ENCODE measurements around the gene RFX4.

The RFX4 gene

DNA sequence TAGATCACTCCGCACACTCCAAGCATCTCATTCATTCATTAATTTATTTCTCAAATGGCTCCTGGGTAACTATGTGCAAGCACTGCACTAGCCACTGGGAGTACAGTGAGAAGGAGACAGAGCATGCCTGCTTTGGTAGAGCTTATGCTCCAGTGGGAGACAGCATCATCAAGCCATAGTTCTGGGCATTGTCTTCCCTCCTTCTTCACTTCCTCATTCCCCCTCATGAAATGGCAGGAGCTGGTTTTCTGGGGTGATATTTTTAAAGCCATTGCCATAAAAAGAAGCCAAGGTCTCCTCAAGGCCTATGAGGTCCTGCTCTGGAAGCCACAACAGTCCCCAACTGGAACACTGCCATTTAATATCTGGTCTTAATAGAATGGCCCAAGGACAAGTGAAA is 171.5 kb downstream of the RFX4 start:
- TF ChIP-seq, protein P1, sequence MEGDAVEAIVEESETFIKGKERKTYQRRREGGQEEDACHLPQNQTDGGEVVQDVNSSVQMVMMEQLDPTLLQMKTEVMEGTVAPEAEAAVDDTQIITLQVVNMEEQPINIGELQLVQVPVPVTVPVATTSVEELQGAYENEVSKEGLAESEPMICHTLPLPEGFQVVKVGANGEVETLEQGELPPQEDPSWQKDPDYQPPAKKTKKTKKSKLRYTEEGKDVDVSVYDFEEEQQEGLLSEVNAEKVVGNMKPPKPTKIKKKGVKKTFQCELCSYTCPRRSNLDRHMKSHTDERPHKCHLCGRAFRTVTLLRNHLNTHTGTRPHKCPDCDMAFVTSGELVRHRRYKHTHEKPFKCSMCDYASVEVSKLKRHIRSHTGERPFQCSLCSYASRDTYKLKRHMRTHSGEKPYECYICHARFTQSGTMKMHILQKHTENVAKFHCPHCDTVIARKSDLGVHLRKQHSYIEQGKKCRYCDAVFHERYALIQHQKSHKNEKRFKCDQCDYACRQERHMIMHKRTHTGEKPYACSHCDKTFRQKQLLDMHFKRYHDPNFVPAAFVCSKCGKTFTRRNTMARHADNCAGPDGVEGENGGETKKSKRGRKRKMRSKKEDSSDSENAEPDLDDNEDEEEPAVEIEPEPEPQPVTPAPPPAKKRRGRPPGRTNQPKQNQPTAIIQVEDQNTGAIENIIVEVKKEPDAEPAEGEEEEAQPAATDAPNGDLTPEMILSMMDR (IDR thresholded peaks at IDR 0.05; ENCODE audit: low read length, missing control alignments): no peak
- DNase-seq (ENCODE audit: low read depth): no peak
- no peak overlapping the region for H3K4me3 ChIP-seq (replicated peaks; ENCODE audit: low read depth, low read length)

DNA sequence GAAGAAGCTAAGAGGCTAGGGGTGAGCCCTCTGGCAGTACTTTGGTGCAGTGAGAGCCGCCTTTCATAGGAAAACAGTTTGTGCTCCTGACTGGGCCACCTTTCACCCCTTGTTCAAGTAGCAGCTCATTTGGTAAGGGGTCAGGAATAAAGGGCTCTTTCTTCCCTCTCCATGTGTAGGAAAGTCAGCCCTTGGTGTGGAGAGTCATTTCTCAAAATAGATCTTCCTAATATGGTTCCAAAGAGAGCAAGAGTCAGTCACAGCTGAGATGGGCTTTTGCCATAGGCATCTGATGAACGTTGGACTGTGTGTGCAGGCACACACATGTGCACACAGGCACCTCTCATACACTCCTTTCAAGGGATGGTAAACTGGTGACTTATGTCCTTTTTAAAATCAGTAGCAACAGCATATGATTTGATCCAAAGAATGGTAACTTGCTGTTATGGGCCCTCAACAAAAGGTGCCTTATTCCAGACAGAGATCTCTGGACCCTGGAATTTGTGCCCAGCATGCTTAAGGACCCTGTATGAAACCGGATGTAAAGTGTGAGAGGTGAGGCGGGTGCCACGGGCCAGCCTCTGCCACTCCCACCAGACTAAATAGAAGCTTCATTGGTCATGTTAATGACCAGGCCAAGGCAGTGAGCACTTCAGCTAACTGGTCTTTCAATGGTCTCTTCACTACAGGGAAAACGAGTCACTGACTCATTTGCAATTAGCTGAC is 175.0 kb downstream of the RFX4 start:
- no peak overlapping the region for H3K4me3 ChIP-seq (replicated peaks; ENCODE audit: low read depth, low read length)
- TF ChIP-seq, protein P1 (IDR thresholded peaks at IDR 0.05; ENCODE audit: low read length, missing control alignments): no peak
- DNase-seq (ENCODE audit: low read depth): no peak

DNA sequence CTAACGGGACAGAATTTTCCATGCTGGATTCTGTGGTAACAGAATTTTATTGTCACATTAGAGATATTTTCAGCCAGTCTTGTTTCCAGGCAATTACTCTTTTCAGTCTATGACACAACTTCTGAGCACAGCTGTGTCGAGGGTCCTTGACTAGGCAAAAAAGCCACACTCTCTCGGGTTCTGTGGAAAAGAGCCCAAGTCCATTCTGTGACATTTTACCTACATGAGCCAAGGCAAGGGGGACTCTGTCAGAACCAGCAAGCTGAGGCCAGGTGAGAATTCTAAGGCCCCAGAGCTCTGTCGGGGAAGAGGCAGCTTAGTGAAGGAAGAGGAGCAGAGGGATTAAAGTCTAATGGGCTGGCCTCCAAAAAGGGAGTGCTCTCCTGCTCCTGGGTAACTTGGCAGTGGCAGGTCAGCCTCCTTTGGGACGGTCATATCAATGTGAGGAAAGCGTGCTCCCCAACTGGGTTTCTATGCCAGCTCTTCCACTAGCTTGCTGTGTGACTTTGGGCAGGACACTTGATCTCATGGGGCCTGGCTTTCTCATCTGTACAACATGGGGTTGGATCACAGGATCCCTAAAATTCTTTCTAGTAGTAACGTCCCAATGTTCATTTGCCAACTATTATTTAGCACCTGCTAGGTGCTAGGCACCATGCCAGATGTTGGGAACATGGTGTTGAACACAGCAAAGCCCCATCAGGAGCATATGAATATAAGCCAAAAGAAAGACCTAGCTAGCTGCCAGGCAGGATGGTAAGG is 175.7 kb downstream of the RFX4 start:
- TF ChIP-seq, protein P1 (IDR thresholded peaks at IDR 0.05; ENCODE audit: low read length, missing control alignments): no peak

DNA sequence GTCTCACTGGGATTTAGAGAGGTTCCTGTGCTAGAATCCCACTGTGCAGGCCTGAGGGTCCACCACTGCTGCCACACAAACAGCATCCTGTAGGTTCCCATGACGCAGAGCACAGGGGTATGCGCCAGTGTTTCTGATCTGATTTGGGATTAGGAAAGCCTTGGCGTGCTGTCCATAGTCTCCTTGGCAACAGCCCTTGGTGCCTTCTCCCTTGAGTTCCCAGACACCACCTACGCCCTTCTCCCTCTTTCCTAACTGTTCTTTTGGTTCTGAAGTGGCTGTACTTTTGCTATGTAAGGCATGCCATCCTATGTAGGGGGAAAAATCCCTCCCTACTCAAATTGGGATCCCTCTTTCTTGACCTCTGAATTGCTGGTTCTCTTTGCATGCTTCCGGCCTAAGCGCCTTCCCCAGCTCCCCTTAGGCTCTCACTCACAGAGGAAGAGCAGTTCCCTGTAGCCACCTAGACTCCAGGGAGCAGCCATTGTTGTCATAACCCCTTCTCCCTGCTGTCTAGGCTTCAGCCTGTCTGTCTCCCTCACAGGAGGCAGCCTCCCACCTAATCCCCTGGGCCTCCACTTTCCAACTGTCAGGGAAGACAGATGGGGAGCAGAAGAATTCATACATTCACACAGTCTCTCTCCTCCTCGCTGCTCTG is 176.9 kb downstream of the RFX4 start:
- no peak overlapping the region for H3K4me3 ChIP-seq (replicated peaks; ENCODE audit: low read depth, low read length)
- TF ChIP-seq, protein P1 (IDR thresholded peaks at IDR 0.05; ENCODE audit: low read length, missing control alignments): no peak

More for the DNA sequence above, 175.7 kb downstream of the RFX4 start:
- no peak for DNase-seq (ENCODE audit: low read depth)
- H3K4me3 ChIP-seq (replicated peaks; ENCODE audit: low read depth, low read length): no peak overlapping the region

DNA sequence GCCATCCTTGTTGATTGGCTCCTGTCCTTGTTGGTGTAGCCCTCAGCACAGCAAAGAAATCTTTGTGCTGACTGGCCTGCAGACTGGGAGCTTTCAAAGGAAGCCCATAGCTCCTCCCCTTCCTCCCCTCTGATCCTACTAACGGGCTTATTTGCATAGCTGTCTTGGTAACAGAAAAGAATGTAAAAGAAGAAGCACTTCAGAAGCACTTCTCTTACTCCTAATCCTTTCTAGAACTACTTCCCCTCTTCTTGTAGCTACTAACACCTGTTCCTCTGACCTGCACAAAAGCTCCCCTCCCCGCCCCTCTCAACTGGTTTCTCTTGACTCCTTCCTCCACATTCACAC is 177.4 kb downstream of the RFX4 start:
- H3K4me3 ChIP-seq (replicated peaks; ENCODE audit: low read depth, low read length): no peak overlapping the region
- peak; percentile 27 for DNase-seq (ENCODE audit: low read depth)
- TF ChIP-seq, protein P1 (IDR thresholded peaks at IDR 0.05; ENCODE audit: low read length, missing control alignments): no peak

More for the DNA sequence above, 176.9 kb downstream of the RFX4 start:
- DNase-seq (ENCODE audit: low read depth): no peak

DNA sequence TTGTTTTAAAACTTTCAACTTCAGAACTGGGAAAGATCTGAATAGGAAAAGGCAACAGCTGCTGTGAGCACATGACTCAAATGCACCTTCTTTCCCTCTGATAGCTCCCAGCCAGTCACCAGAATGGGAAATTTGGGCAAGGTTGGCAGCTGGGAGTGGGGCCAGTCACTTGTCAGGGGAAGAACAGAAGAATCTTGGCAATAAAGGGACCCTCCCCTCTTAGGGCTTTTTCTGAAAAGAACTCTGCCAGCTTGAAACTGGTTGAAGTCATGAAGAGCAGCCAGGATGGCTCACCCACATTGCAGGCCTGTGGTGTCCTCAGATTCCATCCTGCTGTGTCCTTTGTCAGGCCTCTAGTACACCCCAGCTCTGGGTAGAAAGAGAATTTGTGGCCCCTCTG is 181.4 kb downstream of the RFX4 start:
- H3K4me3 ChIP-seq (replicated peaks; ENCODE audit: low read depth, low read length): no peak overlapping the region
- DNase-seq (ENCODE audit: low read depth): no peak
- TF ChIP-seq, protein P1 (IDR thresholded peaks at IDR 0.05; ENCODE audit: low read length, missing control alignments): no peak
